Tibial nerve (tissue), 4 donors: ENCODE data around the gene CHMP5.

Experiments used
- EP300 ChIP-seq, 2 donors: sonication (generic); formaldehyde crosslinking; IDR thresholded peaks; one replicate each; pipeline ENCODE4 v1.6.1; 2017; ENCODE audit warnings: antibody characterized with exemption in 2 of 2, mild to moderate bottlenecking in 1 of 2
- TF ChIP-seq, protein P1 (sequence below), 5 experiments: fragments of 200-600 bp in 3 of 5; fragments of 450-650 bp in 2 of 5; sonication (generic) in 3 of 5; IDR thresholded peaks; one replicate each; pipeline ENCODE4 v1.5.1; 2016 to 2019; ENCODE audit warnings: antibody characterized with exemption in 5 of 5, mild to moderate bottlenecking in 3 of 5, moderate library complexity in 2 of 5

DNA sequence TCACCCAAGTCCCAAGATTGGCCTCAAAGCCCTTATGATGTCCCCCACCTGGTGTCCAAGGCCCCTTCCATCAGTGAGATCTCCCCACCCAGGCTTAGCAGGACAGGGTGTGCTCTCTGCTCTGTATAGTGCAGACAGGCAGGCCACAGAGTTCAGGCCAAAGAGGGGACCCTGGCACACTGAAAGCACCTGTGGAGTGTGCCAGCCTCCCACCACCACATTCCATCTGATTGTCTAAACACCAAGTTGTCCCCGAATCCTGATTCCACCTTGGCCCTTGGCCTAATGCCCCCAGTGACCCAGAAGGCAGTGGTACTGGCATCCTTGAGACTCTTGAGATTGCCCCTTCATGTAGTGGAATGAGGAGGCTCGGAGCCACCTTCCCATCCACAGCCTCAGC lies 19.5 kb upstream of the CHMP5 start:
- TF ChIP-seq, protein P1, sequence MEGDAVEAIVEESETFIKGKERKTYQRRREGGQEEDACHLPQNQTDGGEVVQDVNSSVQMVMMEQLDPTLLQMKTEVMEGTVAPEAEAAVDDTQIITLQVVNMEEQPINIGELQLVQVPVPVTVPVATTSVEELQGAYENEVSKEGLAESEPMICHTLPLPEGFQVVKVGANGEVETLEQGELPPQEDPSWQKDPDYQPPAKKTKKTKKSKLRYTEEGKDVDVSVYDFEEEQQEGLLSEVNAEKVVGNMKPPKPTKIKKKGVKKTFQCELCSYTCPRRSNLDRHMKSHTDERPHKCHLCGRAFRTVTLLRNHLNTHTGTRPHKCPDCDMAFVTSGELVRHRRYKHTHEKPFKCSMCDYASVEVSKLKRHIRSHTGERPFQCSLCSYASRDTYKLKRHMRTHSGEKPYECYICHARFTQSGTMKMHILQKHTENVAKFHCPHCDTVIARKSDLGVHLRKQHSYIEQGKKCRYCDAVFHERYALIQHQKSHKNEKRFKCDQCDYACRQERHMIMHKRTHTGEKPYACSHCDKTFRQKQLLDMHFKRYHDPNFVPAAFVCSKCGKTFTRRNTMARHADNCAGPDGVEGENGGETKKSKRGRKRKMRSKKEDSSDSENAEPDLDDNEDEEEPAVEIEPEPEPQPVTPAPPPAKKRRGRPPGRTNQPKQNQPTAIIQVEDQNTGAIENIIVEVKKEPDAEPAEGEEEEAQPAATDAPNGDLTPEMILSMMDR (IDR thresholded peaks at IDR 0.05), result no peak
- TF ChIP-seq EP300 (IDR thresholded peaks at IDR 0.05), result no peak
